Mucosa of gallbladder (tissue), 1 donor: ENCODE measurements around the gene LDHAL6B. TPM values are rescaled to one million over a fixed set of nuclear protein-coding genes. Genes with fewer than 3 reads are reported as not detected.
A peak's percentile ranks its signal among the peaks of the same experiment; 100 is the strongest.

ENCODE experiments used
- DNase-seq: peaks from one replicate; pipeline ENCODE4 v3.0.0-alpha.2; 2020; ENCODE audit warnings: low spot score
- total RNA-seq: library from RNA; stranded (reverse); gene quantifications from one replicate; pipeline ENCODE4 v1.2.1, GENCODE V29; 2021
- donor health status: DM: no; HTN: no; CAD: no.

The LDHAL6B gene
- total RNA-seq, 1 donor from 2014 or later, result not detected

DNA sequence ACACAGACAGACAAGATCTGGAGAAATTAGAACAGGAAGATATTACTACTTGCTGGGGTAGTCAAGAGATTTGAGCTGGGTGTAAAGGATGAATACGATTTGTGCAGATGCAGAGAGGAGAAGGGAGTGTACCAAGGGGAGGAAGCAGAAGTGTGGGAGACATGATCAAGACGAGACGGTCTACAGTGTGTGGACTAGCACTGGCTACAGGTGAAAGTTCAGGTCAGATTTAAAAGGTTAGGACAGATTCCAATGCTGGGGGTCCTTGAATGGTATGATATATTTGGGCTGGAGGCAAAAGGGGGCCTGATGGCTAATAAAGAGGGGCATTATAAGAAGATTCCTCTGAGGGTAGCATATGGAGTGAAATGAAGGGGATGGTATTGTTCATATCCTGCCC lies 12.1 kb downstream of the LDHAL6B start:
- no peak for DNase-seq

DNA sequence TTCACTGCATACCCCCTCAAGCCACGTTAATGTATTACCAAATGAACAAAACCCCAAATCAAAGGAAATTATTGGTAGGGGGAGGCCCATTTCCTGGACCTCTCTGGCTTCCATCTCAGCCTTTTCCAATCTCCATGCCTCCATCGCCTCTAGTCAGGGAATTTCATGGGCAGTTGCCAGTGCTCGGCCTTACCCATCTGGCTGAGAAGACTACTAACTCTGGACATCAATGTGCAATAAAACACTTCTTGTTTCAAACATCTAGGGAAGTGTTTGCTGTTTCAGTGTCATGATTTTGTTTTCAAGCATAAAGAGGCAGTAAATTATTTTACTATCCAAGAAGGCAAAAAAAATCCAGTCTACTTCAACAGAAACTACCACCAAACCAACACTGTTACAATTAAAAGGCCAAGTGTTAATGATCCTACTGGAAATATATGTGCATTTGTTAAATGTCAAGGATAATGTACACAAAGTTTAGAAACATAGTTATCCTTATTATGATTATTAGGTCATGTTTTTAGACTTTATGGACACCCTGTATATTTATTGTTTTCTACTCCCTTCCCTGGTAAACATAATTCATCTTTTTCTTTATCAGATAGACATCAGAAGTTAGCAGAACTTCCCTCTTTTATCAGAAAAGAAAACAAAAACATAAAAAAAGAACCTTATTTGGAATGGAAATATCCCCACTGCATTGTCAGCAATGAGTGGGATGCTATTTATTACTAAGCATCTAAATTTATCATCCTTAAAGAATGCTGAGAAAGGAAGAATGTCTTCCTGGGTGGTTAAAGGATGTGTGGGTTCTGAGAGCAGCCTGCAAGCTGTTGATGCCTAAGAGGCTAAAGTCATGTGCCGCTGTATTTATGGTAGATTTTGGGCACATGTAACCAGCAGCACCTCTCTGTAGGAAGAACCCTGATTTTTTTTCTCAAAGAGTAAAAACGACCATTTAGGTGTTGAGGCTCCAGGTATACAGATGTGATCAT lies 15.2 kb downstream of the LDHAL6B start:
- DNase-seq, result no peak

DNA sequence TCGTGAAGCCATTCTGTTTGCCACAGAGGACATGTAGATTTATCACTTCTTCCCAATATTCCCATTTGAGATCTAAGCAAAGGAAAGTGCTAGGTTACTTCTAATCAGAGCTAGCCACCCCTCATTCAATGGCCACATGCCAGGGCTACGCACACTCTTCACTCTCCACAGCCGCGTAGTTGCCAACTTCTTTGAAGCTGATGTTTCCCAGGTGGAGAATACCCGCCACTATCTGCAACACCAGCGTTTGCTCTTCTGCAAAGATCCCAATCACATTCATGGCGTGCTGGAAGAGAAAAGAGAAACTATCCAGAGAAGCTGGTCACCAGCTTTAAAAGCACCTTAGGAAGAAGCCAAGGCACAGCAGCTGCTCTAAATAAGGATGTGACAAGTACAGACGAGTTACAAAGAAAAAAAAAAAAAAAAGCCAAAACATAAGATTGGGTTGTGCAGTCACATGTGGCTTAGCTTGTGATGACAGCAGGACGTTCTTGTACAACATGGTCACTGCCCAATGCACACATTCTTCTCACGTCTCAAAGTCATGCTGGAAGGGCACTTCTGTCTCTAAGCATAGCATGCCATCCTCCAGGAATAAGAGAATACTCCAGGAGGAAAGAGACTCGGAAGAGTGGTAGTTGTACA lies 16.4 kb downstream of the LDHAL6B start:
- no peak for DNase-seq

DNA sequence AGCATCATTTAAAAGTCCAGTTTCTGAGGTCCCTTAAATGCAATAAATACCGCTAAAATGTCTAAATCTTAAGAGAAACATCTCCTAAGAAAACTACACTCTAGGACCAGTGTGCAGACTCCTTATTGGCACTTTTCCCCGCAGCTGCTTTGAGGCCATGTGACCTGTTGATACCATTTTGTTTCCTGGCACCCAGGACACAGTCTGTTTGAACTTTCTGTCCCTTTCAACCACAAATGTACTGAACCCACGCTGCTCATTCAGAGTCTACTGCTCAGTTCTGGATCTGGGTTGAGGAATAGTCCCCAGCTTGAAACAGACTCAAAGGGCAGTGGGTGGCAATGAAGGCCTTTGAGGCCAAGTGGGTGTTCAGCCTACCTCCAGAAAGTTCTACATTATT lies 17.1 kb downstream of the LDHAL6B start:
- DNase-seq, result no peak

DNA sequence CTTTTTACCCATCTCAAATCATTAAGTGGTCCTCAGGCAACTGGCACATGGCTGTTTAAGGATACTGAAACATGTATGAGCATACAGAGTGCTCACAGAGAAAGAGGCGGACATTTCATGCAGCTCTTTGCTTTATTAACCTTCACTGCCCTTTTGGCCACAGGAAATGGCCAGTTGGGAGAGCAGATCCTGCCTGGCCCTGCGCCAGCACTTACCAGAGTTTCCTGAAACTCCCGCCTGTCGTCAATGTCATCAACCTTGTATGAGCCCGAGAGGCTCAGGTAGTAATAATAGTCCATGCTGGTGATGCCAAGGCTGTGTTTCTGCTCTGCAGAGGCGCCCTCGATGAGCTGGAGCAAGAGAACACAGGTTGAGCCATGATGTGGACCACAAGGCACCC lies 17.8 kb downstream of the LDHAL6B start:
- DNase-seq, result no peak

DNA sequence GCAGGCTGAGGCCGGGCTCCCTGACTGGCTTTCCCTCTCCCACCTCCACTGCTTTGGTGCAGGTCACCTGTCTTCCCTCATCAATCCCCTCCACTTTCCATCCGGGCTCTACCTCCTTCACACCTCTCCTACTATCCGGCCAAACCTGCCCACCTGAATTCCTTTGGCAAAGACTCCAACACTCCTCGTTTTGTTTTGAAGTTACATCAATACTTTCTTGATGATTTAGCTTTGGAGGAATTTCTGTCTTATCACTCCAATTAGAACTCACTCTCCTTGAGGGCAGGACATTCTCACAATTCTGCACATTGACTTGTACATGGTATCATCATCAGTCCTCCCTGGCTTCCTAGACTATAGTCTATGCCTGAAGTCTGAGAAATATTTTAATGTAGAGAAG lies 20.4 kb downstream of the LDHAL6B start:
- DNase-seq, result no peak

DNA sequence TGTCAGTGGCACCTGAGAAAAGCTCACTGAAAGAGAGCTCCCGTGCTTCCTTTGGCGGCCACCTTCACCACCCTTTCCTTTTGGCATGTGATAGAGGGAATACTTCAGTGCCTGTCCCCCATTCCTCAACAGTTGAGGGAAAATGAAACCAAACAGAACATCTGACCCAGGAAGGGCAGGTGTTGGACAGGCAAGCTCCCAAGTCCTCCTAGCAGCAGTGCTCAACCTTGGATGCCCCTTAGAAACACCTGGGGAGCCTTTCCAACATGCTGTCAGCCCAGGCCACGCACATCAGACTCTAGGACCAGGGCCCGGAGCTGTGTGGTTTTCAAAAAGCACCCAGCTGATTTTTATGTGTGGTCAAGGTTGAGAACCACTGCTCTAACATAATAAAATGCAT lies 22.4 kb downstream of the LDHAL6B start:
- no peak for DNase-seq

DNA sequence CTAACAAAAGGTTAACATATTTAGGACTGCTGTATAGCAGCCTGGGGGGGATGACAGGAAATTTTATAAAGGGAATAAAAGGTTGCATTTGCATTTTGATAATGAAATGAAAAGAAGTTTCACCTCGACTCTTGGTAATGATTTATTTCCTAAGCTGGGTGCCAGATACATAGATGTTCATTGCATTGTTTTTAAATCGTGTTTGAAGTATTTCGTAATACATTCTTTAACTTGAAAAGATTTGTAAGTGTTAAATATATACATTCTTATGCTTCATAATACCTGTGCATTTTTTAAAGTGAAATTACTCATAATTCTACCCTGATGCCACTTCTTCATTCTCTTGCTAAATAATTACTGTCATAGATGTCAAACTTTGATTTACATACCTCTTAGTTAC lies 22.8 kb downstream of the LDHAL6B start:
- no peak for DNase-seq

DNA sequence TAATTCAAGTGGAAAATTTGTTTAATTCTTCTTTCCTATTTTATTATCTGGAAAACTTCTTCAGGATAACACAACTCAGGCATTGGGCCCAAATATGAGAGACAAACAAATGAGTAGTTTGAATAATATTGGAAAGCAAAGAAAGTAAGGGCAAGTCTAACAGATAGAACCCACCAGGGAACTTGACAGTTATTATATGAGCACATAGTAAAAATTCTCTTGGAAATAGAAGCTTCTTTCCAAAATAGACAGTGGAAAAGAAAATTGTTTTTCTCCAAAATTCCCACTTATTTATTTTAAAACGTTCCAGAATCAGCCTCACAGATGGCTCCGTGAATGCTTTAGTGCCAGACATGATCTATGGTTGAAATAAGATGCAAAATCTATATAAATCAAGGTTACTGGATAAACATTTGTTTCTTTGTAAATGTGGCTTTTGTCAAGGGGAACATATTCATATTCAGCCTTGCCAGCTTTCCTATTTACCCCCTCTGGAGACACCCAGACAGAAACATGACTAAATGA lies 23.9 kb downstream of the LDHAL6B start:
- DNase-seq, result no peak

DNA sequence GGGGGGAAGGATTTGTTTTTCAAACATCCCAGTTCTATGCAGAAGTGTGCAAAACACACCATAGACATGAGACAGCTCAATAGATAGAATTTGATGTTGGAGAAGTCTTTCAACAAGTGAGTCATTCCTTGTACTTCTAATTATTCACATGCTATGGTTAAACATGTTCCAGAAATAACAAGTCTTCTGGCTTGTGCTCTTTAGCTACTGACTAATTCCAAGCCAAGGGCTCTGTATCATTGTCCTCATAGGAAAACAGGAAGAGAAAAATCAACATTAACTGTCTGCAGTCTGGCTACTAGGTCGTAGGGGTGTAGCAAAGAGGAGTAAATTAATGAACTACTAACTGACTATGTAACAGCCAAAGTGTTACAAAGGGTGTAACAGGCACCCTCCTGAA lies 25.8 kb downstream of the LDHAL6B start:
- no peak for DNase-seq

DNA sequence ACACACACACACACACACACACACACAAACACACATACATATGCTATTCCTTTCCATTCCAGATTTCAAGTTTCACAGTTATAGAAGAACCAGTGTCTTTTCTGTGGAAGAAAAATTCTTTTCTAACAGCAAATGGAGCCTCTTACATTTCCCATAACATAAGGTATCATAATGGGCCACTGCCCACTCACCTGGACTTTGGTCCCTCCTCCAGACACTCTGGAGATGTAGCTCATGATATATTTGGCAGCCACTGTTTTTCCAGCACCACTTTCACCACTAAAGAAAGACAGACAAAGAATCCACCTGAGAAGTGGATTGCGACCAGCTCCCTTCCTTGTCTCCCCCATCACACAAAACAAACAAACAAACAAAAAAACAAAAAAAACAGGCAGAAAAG lies 29.8 kb downstream of the LDHAL6B start:
- no peak for DNase-seq

DNA sequence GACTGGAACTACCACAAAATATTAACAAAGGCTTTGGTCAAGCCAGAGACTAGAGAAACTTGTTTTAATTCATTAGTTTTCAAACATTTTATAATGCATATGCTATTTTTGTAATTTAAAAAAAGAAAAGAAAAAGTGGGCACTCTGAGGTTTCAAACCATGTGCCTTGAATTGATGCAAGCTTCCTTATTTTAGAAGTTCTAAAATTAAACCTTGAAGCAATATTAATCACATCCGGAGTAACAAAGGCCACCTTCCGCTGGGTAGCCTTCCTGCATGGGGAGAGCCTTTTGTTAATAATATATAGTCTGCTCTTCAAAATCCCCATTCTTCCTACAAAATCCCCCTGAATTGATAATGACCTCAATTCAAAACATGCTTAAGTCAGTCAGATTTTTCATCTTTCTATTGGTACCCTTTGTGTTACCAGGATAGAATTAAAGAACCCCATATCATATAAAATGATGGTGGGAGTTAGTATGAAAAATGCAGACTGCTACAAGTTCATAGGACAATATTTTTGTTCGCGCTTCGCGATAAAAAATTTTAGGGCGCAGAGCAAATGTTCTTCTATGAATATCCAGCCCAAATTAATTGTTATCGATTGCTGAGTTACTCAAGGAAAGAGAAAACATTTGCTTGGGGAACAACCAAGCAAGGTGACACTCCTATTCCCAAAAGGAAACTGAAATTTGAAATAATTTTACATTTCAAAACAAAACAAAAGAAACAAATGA lies 30.6 kb downstream of the LDHAL6B start:
- DNase-seq, result no peak

DNA sequence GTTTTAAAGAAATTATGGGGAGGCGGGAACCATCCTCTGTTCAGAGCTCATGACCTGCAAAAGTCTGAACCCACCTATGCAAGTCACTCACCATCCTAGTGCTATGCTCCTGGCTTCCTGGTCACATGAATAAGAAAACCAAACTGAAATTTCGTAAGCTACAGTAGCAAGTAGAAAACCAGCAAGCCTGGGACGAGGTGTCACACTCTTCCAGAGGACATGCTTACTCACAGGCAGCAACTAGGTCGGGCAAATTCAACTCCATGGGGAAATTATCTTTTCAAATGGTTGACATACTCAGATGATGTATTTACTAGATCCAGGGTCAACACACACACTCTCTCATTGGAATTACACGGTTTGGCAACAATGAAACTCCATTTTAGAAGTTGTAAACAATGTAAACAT lies 31.3 kb downstream of the LDHAL6B start:
- no peak for DNase-seq

DNA sequence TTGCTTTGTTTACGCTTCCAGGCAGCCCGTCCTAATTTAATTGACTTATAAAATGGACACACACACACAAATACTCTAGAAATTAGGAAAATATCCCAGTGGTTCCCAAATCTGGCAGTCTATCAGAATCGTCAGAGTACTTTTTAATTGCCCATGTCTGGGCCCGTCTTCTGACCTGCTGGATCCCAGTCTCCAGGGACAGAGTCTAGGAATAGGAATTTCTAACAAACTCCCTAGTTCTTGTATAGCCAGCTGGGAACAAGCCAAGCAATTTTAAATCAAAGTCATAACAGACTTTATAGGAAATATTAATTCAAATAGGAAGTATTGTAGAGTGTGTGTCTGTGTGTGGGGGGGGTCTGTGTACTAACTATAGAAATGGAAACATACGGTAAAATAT lies 33.4 kb downstream of the LDHAL6B start:
- no peak for DNase-seq

DNA sequence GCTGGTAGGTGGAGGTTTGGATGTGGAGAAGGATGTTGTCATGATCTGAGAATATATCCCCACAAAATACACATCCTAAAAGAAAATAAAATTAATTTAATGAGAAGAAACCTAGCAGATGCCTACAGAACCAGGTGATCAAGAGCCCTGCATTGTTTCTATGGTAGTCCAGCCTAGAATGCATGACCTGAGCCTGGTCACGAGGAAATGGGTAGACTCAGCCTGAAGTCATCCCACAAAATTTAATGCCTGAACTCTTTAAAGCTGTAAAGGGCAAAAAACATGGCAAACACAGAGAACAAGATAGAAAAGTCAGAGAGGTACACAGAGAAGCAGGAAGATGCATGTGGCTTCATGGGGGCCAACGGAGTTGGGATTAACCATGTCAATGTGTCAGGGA lies 36.0 kb downstream of the LDHAL6B start:
- no peak for DNase-seq

DNA sequence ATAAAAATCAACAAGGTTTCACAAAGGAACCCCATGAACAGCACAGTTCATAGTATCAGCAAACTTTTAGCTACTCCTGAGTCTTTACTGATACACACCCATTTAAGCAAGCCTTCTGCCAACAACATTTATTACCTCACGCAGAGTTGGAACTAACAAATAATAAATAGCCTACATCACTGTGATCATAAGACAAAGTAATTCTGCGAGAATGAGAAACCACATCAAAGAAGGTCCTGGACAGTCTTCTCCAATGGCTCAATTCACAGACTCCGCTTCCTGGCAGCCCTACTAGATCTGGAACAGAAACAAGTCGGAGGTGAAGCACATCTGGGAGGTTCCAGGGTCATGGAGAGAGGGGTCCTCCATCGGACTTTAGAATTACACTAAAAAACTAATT lies 37.0 kb downstream of the LDHAL6B start:
- no peak for DNase-seq

DNA sequence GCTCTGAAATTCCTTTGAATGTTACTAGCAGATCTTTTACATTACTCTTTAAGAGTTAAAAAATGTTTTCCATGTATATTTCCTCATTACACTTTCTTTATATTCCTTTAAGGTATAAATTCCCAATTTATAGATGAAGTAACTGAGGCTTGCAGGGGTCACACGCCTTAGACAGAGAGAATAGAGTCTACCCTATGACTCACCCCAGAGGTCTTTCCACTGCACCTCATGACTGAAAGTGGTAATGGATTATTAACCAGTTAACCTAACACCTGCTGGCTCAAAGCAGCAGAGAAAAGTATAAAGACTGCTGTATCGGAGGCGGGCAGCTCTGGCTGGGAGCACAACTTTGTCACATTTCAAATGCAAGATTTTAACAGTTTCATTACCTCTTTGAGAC lies 37.7 kb downstream of the LDHAL6B start:
- DNase-seq, result no peak

DNA sequence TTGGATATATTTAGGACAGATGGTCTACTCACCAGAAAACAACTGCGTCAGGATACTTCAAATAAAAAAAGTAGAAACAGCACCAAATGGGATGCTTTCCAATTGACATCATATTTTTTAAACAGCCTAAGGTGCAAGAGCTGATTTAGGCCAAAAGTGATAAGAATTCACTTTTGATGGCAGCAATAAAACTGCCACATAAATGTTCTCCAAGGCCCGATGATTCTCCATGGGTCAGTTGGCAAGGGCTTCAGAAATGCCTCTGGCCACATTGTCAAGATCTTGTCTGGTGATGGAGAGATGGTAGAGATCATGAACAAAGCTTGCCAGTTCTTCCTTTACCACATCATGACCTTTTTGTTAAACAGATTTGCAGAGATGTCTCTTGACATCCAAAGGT lies 38.9 kb downstream of the LDHAL6B start:
- no peak for DNase-seq

DNA sequence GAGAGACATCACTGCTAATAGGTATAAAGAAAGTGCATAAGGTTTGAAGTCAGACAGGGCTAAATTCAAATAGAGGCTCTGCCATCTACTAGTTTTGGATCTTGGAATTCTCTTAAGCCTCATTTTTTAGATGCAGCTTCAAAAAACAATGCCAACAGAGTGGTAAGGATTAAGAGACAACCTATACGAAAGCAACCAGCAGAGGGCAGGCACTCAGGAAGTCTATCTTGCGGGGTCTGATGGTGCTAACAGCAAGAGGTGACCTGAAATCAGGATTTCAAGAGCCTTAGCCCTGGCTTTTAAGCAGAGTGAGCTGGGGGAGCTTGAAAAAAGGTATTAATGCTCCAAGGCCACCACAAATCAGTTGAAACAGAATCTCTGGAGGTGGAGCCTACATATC lies 40.7 kb downstream of the LDHAL6B start:
- peak; percentile 58 for DNase-seq

DNA sequence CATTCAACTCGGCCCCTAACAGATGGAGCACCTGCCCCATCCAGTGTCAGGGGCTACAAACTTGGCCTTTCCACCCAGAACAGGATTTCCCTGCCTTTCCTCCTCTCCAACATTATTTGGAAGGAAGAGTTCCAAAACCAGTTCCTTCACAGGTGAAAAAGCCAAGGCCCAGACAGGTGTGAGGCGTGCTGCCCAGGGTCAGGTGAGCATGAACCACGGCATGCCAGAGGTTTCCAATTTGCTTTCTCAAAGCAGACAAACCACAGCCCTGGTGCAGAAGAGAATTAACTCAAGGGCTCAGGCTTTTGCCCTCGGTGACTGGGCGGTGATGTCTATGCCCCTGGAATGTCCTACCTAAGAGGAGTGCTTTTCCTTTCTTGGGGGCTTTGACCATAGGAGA lies 43.2 kb downstream of the LDHAL6B start:
- DNase-seq, result no peak

DNA sequence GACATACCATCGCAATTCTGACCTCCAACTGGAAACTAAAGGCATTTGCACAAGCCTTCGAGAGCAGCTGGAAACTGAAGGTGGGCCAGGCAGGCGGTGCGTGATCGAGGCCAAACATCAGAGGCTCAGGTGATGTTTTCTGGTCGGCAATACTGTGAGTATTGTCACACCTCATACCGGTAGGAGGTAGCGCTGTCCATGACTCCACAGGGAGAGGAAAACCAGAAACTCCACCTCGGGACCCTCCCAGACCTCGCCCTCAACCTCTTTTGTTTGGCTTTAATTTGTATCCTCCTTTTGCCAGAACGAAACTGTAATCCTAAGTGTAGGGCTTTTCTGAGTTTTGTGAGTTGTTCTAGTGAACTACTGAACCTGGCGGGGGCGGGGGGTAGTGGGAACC lies 43.6 kb downstream of the LDHAL6B start:
- no peak for DNase-seq
